Duodenal mucosa (tissue), 2 donors: ENCODE data around the gene NPTXR.

ENCODE experiments used
- H3K27ac ChIP-seq: one replicate; pipeline ENCODE4 v1.7.0; 2013; ENCODE audit warnings: low read depth, low read length
- H3K27me3 ChIP-seq, 2 donors: one replicate each; pipeline ENCODE4 v1.7.0; 2013; ENCODE audit warnings: low read length in 2 of 2, control low read depth in 1 of 2; ENCODE audit not compliant: insufficient read depth in 2 of 2, control insufficient read depth in 1 of 2
- H3K36me3 ChIP-seq, 2 donors: one replicate each; pipeline ENCODE4 v1.7.0; 2013; ENCODE audit warnings: low read length in 2 of 2, control low read depth in 1 of 2; ENCODE audit not compliant: insufficient read depth in 2 of 2, control insufficient read depth in 1 of 2
- H3K4me1 ChIP-seq, 2 donors: one replicate each; pipeline ENCODE4 v1.7.0; 2013; ENCODE audit warnings: low read length in 2 of 2, control low read depth in 1 of 2; ENCODE audit not compliant: insufficient read depth in 2 of 2, control insufficient read depth in 1 of 2
- H3K4me3 ChIP-seq, 2 donors: one replicate each; pipeline ENCODE4 v1.7.0; 2013; ENCODE audit warnings: low read length in 2 of 2, low read depth in 1 of 2
- H3K9ac ChIP-seq, 2 donors: one replicate each; pipeline ENCODE4 v1.7.0; 2013; ENCODE audit warnings: low read length in 2 of 2, low read depth in 1 of 2
- H3K9me3 ChIP-seq, 2 donors: one replicate each; pipeline ENCODE4 v1.7.0; 2013; ENCODE audit warnings: low read length in 2 of 2, control low read depth in 1 of 2; ENCODE audit not compliant: control insufficient read depth in 1 of 2

Gene NPTXR

DNA sequence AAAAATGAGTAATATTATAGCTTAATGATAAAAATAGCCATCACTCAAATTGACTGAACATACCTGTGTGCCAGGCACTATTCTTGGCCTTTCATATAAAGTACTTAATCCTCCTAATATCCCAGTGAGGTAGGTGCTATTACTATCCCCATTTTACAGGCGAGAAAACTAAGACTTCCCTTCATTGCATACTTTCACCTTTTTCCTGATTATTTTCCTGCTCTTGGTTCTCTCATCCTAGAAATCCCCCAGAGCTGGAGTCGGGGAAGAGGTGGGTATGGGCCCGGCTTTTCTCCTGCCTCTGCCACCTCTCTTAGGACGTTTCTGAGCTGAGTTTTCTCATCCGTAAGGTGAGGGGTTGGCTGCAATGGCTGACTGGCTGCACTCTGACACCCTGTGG lies 2.2 kb downstream of the NPTXR start:
- Histone ChIP-seq H3K9me3 (no peaks in the 10 kb centered on the region), H3K36me3 (no peaks in the 10 kb centered on the region), H3K27me3 (peaks cover 32 to 42% of the 10 kb centered on the region in 2 donors), H3K4me3 (no peak overlapping the region), H3K4me1 (peaks cover 0 to 4% of the 10 kb centered on the region in 2 donors), H3K27ac (no peak overlapping the region), H3K9ac (no peak overlapping the region)

DNA sequence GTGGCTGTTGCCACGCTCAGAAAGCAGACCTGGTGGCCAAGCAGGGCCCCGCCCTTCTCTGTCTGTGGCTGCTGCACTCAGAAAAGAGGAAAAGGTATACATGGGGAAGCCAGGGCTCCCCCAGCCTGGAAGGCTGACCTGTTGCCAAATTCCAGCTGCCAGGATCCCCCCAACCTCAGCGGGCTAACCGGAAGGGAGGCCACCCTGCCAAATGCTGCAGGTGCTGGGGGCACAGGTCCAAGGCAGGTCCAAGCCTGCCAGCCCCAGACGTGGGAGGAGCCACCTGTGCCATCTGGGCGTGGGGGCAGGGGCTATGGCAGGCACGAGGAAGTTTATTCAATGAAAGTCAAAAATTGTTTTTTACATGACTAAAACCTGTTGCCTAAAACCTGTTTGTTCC lies 2.6 kb downstream of the NPTXR start:
- Histone ChIP-seq H3K9ac (no peak overlapping the region), H3K27me3 (peaks cover 32 to 42% of the 10 kb centered on the region in 2 donors), H3K4me1 (peaks cover 0 to 4% of the 10 kb centered on the region in 2 donors), H3K4me3 (no peak overlapping the region), H3K36me3 (no peaks in the 10 kb centered on the region), H3K27ac (no peak overlapping the region), H3K9me3 (no peaks in the 10 kb centered on the region)

DNA sequence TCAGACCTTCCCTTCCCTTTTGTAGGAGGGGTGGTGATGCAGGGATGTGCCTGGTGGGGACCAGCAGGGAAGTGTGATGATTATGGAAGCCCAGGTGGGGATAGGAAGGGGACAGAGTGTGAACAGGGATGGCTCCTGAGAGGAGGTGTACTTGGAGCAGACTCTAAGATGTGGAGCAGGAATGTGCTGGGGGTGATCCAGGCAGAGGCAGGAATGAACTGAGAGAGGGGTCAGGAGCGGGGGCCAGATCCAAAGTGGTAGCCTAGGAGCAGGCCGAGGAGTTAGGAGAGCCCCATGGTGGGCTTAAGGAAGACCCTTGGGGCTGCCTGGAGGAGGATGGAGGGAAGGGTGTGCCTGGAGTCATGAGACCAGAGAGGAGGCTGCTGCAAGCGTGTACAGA lies 3.7 kb downstream of the NPTXR start:
- peaks cover 27 to 37% of the 10 kb centered on the region in 2 donors for H3K27me3 ChIP-seq

DNA sequence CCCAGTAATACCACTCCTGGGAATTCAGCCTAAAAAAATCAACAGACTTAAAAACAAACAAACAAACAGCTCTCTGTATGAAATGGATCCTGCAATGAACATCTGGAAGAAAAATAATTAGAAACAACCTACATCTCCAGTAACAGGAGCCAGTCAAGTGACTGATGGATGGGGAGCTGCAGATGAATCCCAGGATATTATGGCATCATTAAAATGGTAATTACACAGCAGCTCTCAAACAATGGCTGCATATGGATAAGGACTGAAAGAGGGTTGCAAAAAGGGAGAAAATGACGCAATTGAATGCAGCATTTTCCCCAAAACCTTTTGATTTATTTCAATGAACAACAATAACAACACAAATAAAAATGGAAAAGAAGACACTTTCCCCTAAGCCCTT lies 4.1 kb downstream of the NPTXR start:
- Histone ChIP-seq H3K27me3 (peaks cover 23 to 37% of the 10 kb centered on the region in 2 donors), H3K9ac (no peak overlapping the region), H3K27ac (no peak overlapping the region)

More for the DNA sequence above, 3.7 kb downstream of the NPTXR start:
- Histone ChIP-seq H3K27ac (no peak overlapping the region), H3K9ac (no peak overlapping the region), H3K4me3 (no peak overlapping the region), H3K9me3 (no peaks in the 10 kb centered on the region), H3K36me3 (no peaks in the 10 kb centered on the region), H3K4me1 (peaks cover 0 to 4% of the 10 kb centered on the region in 2 donors)

DNA sequence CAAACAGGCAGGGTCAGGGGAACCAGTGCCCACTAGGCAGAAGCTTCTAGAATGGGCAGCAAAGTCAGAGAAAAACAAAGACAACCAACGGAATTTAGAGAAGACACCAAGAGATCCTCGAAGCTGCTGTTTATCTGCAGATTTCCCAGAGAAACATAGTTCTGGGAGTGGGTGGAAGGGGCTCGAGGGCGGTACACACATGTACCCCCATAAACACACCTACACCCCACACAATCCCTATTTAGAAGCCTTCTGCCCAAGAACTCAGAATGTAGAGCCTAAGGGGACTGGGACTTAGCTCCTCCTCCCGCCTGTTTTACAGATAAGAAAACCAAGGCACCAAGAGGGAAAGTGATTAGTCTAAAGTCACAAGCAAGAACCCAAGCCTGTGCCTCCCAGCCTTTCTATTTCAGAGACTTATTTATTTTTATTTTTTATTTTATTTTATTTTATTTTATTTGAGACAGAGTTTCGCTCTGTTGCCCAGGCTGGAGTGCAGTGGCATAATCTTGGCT lies 6.4 kb downstream of the NPTXR start:
- Histone ChIP-seq H3K4me1 (no peaks in the 10 kb centered on the region), H3K27me3 (peaks cover 12 to 26% of the 10 kb centered on the region in 2 donors), H3K9me3 (no peaks in the 10 kb centered on the region), H3K36me3 (no peaks in the 10 kb centered on the region), H3K9ac (no peak overlapping the region), H3K27ac (no peak overlapping the region), H3K4me3 (no peak overlapping the region)

More for the DNA sequence above, 4.1 kb downstream of the NPTXR start:
- Histone ChIP-seq H3K4me1 (peaks cover 0 to 4% of the 10 kb centered on the region in 2 donors), H3K4me3 (no peak overlapping the region), H3K36me3 (no peaks in the 10 kb centered on the region), H3K9me3 (no peaks in the 10 kb centered on the region)

DNA sequence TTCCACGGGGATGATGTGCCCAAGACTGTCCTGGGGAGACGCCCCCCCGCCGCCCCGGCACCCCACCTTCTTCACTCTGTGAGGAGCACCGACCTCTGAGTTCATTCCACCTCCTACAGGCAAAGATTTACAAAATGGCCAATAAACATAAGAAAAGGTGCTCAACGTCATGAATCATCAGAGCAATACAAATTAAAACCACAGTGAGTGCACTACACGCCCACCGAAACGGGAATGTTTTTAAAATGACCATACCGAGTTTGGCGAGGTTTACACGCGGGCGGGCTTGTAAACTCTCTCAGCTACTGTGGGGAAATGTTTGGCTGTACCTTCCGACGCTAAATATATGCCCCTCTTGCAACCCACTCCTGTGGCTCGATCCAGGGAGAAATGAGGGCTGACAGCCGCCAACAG lies 7.9 kb downstream of the NPTXR start:
- Histone ChIP-seq H3K9ac (no peak overlapping the region), H3K9me3 (no peaks in the 10 kb centered on the region), H3K4me3 (no peak overlapping the region), H3K36me3 (no peaks in the 10 kb centered on the region), H3K4me1 (no peaks in the 10 kb centered on the region), H3K27me3 (peaks cover 6 to 11% of the 10 kb centered on the region in 2 donors), H3K27ac (no peak overlapping the region)

DNA sequence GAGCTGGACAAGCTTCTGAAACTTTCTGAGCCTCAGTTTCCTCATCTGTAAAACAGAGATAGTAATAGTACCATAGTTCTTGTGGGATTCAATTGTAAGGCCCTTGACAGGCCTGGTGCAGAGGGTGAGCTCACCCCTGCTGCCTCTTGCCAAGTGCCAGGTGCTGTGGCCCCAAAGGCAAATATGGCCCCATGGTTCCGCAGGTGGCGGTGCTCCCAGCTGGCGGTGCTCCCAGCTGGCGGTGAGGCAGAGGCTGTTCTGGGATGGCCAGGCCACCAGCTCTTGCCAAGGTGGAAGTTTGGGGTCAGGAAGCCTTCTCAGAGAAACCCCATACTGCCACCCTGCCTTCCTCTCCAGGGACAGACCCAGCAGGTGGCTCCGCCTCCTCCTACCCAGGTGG lies 8.8 kb downstream of the NPTXR start:
- H3K27ac ChIP-seq, result no peak overlapping the region
- no peaks in the 10 kb centered on the region for H3K36me3 ChIP-seq
- no peak overlapping the region for H3K9ac ChIP-seq

DNA sequence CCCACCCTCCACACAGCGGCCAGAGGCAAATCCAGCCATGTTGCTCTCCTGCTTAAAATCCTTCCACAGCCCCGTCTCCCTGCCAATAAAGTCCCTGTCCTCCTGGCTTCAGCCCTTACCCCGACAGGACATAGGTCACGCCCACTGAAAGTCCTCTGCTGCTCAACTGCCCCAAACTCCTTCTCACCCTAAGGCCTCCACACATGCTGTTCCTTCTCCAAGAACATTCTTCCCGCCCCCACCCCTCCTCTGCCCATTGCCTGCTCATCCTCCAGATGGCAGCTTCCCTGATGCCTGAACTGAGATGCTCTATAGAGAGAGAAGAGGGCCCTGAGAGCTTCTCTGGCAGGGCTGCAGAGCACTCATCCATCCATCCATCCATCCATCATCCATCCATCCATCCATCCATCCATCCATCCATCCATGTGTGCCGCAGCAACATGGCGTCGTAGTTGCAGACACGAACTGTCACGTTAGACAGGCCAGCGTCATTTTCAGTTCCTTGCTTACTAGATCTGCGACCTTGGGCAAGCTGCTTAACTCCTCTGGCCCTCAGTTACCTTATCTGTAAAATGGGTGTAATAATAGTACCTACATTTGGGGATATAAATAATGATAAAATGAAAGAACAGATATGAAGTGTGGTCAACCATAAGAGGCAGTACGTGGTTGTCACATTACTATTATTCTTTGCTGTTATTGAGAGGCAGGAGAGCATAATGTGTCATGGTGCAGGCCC lies 9.4 kb downstream of the NPTXR start:
- no peaks in the 10 kb centered on the region for H3K36me3 ChIP-seq
- no peaks in the 10 kb centered on the region for H3K4me1 ChIP-seq
- H3K4me3 ChIP-seq, result no peak overlapping the region
- no peak overlapping the region for H3K9ac ChIP-seq
- no peaks in the 10 kb centered on the region for H3K9me3 ChIP-seq
- H3K27ac ChIP-seq, result no peak overlapping the region
- peaks cover 0 to 3% of the 10 kb centered on the region in 2 donors for H3K27me3 ChIP-seq

More for the DNA sequence above, 8.8 kb downstream of the NPTXR start:
- Histone ChIP-seq H3K9me3 (no peaks in the 10 kb centered on the region), H3K27me3 (peaks cover under 1 to 5% of the 10 kb centered on the region in 2 donors), H3K4me1 (no peaks in the 10 kb centered on the region), H3K4me3 (no peak overlapping the region)

DNA sequence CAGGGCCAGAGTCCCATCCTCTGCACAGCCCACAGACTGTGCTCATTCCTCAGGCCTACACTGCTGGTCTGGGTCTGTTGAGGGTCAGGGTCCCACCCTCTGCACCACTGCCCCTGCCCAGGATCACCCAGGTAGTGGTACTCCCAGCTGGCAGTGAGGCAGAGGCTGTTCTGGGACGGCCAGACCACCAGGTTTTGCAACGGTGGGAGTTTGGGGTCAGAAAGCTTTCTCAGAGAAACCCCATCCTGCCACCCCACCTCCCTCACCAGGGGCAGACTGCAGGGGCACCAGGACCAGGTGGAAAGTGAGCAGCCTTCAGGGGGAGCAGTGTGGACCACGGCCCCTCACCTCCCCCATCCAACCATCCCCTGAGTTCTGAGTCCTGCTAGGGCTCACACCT lies 10.8 kb downstream of the NPTXR start:
- Histone ChIP-seq H3K36me3 (no peaks in the 10 kb centered on the region), H3K9me3 (no peaks in the 10 kb centered on the region), H3K4me1 (no peaks in the 10 kb centered on the region), H3K27me3 (no peaks in the 10 kb centered on the region), H3K9ac (no peak overlapping the region), H3K27ac (no peak overlapping the region), H3K4me3 (no peak overlapping the region)

DNA sequence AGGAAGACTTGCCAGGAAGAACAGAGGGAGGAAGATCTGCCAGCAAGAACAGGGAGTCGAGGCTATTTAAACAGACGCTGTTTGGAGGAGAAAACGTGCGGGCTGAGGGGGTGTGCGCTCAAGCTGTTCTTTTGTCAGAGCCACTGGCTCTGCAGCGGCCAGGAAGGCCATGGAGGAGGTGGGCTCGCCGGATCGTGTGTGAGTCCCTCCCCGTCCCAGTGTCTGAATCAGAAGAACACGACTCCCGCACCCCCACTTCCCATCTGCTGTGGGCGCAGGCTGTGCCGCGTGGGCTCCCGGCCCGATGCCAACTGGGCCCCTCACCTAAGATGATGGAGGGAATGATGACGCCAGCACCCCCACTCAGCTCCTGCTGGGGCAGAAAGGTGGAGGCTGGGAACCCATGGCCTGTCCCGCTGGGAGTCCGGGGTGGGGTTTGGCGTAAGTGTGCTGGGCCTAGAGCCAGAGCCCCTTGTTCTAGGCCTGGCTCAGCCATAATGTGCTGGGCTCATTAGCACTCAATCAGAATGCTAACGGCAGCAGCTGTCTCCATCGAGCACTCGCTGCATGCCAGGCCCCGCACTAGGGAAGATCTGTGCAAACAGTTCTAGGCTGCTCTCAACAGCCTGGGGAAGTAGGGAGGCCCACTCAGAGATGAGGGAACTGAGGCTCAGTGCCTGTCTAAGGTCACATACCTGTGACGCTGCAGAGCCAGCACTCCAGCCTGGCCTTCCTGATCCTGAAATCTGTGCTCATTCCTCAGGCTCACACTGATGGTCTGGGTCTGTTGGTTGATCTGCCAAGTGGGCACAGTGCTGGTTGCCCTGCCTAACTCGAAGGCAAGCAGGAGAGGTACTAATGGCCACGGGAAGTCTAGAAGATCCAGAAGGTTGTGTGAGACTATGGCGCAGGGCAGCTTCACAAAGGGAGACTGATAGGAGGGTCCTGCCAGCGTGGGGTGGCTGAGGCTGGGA lies 11.5 kb downstream of the NPTXR start:
- Histone ChIP-seq H3K9ac (no peak overlapping the region), H3K4me3 (no peak overlapping the region), H3K4me1 (no peaks in the 10 kb centered on the region), H3K36me3 (no peaks in the 10 kb centered on the region), H3K27me3 (no peaks in the 10 kb centered on the region), H3K27ac (no peak overlapping the region), H3K9me3 (no peaks in the 10 kb centered on the region)
